ENCODE measurements around the gene HCN4. TPM values are rescaled to one million over a fixed set of nuclear protein-coding genes. Genes with fewer than 3 reads are reported as not detected.

HCN4 gene
- total and polyA plus RNA-seq, 2 donors (not counting 3 experiments of a cell fraction or from before 2014, with no cell fraction given): 0.01 TPM; not detected in 1

GRCh38 chr15:73296609-73297353, 72.0 kb downstream of the HCN4 start:
- H3K9ac ChIP-seq (replicated peaks; ENCODE audit: extremely low read depth, insufficient read depth, low read length): no peak overlapping the region
- no peaks in the 10 kb centered on the region for H3K9me1 ChIP-seq (replicated peaks; ENCODE audit: control insufficient read depth, extremely low read depth, insufficient read depth, low read length)
- DNase-seq (ENCODE audit: low read depth, low spot score) (no peak), FAIRE-seq (no peak)
- intact Hi-C loops (cut with micrococcal nuclease) (no loop called here), dilution Hi-C loops (cut with MboI; ENCODE audit: extremely low pct_ligation_motif_present, low sequenced_read_pairs) (no loop called here)
- H3K9me3 ChIP-seq (replicated peaks; ENCODE audit: control insufficient read depth, insufficient read depth, low read length): no peaks in the 10 kb centered on the region
- H3K27me3 ChIP-seq (ENCODE audit: control insufficient read depth in 2 of 2, insufficient read depth in 2 of 2, low read length in 2 of 2): peaks cover 0 to 1% of the 10 kb centered on the region in 2 experiments
- no TSS peak for BruUV-seq (replicated peaks)
- no peaks in the 10 kb centered on the region for H3K79me2 ChIP-seq (ENCODE audit: control insufficient read depth, insufficient read depth, low read length)
- H3K4me3 ChIP-seq (replicated peaks in 1 of 3; ENCODE audit: insufficient read depth in 1 of 3, low read depth in 1 of 3, low read length in 3 of 3): no peak overlapping the region
- H3K4me1 ChIP-seq (ENCODE audit: control insufficient read depth, extremely low read depth, insufficient read depth, low read length): no peaks in the 10 kb centered on the region
- ChIA-PET POLR2A (no interaction called here), CTCF (interaction anchor here (1.4 to 1.7 kb wide), 2 partner anchors 23 to 408 kb away, joined by 4 to 5 read pairs; no protein-coding TSS in a partner anchor)
- no peak overlapping the region for H3K4me2 ChIP-seq (ENCODE audit: insufficient read depth, low read length)
- H3K36me3 ChIP-seq (ENCODE audit: control insufficient read depth in 2 of 2, extremely low read depth in 1 of 2, insufficient read depth in 2 of 2, low read length in 2 of 2): no peaks in the 10 kb centered on the region
- H4K20me1 ChIP-seq (replicated peaks; ENCODE audit: control insufficient read depth, extremely low read depth, insufficient read depth, low read length): no peaks in the 10 kb centered on the region
- no peak overlapping the region for H2AFZ ChIP-seq (ENCODE audit: low read depth, low read length)
- TF ChIP-seq POLR2AphosphoS5 (IDR thresholded peaks at IDR 0.05; ENCODE audit: insufficient read depth, low read depth, low read length) (no peak), MAX (IDR thresholded peaks at IDR 0.05; ENCODE audit: insufficient read depth, insufficient read length) (no peak), FOS (IDR thresholded peaks at IDR 0.05; ENCODE audit: borderline replicate concordance, insufficient read depth, low read length) (no peak), JUN (IDR thresholded peaks at IDR 0.05; ENCODE audit: borderline replicate concordance, insufficient read depth, insufficient read length, low read depth) (no peak), MYC (IDR thresholded peaks at IDR 0.05; ENCODE audit: low read depth, low read length) (no peak), EZH2 (IDR thresholded peaks at IDR 0.05; ENCODE audit: borderline replicate concordance, low read depth, low read length, severe bottlenecking) (no peak), GATA2 (IDR thresholded peaks at IDR 0.05; ENCODE audit: insufficient read depth, insufficient read length, low read depth, low read length) (no peak), POLR2A (IDR thresholded peaks at IDR 0.05; ENCODE audit: low read depth, low read length) (no peak)
- TF ChIP-seq, protein P1, sequence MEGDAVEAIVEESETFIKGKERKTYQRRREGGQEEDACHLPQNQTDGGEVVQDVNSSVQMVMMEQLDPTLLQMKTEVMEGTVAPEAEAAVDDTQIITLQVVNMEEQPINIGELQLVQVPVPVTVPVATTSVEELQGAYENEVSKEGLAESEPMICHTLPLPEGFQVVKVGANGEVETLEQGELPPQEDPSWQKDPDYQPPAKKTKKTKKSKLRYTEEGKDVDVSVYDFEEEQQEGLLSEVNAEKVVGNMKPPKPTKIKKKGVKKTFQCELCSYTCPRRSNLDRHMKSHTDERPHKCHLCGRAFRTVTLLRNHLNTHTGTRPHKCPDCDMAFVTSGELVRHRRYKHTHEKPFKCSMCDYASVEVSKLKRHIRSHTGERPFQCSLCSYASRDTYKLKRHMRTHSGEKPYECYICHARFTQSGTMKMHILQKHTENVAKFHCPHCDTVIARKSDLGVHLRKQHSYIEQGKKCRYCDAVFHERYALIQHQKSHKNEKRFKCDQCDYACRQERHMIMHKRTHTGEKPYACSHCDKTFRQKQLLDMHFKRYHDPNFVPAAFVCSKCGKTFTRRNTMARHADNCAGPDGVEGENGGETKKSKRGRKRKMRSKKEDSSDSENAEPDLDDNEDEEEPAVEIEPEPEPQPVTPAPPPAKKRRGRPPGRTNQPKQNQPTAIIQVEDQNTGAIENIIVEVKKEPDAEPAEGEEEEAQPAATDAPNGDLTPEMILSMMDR (IDR thresholded peaks at IDR 0.05; ENCODE audit: extremely low read depth in 1 of 2, insufficient read depth in 1 of 2, low read depth in 1 of 2, low read length in 2 of 2): no peak
- no peak overlapping the region for H3K27ac ChIP-seq (ENCODE audit: insufficient read depth, low read depth, low read length)

Measured in endothelial cell of umbilical vein (primary cell).